Hematopoietic multipotent progenitor cell (in vitro differentiated cells): ENCODE measurements around the gene SLC28A3. TPM values are rescaled to one million over a fixed set of nuclear protein-coding genes. Genes with fewer than 3 reads are reported as not detected.

Source experiments
- DNase-seq, 3 donors: peaks; one replicate each; pipeline ENCODE4 v3.0.0-alpha.2; 2011 to 2015; ENCODE audit warnings: low read depth in 2 of 3, low spot score in 2 of 3
- total RNA-seq: library from RNA; depleted of rRNA; stranded (reverse); fragments of >200 nt; gene quantifications from one replicate; pipeline ENCODE4 v1.2.3, GENCODE V29; 2012

The SLC28A3 gene
- total RNA-seq, 1 donor: under 0.01 TPM

- DNase-seq: no peak
Observed at GRCh38 chr9:84251921-84252320, 88.6 kb downstream of the SLC28A3 start.

DNA sequence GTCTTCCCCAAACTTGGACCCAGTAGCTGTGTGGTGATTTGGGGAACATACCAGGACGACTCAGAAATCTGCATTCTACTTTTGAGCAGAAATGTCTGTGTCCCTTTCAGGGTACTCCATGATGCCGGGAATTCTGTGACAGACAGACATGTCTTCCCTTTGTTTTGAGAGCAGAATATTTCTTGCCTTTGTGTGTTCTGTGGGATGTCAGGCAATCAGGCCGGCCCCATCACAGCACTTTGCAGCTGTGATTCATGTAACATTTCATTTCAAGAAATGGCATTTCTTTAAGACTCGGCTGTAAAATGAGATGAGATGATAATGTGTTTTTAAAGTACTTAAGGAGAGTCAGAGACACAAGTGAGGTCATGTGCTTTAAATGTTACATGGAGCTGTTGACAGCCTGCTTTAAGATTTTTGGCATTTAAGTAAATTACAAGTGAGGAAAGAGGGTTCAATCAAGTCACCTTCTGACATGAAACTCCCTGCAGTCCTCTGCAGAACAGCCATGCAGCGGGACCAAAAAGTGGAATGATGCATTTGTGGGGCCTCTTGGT is 98.7 kb downstream of the SLC28A3 start:
- DNase-seq: no peak

- DNase-seq: no peak
Observed at GRCh38 chr9:84239343-84239742, 101.2 kb downstream of the SLC28A3 start.

DNA sequence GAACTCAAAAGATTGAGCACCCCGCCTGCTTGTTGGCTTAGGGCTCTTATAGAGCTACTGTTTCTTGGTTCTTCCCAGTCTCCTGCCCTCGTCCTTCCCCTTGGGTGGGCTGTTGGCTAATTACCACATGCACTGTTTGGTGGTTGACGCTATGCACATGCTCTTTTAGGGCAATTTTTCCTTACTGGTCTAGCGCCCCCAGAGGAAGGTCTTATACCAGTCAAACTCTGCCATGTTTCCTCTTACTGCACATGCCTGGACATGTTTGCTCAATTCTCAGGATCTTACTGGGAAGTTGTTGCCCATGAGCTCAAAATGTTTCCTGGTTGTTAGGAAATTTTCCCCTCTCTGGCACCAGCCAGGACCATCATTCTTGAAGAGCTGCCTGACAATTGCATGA is 101.9 kb downstream of the SLC28A3 start:
- DNase-seq: no peak

GRCh38 chr9:84235511-84235910 is 105.0 kb downstream of the SLC28A3 start:
- DNase-seq: no peak

- no peak for DNase-seq
Observed at GRCh38 chr9:84230355-84231145, 110.0 kb downstream of the SLC28A3 start.

DNA sequence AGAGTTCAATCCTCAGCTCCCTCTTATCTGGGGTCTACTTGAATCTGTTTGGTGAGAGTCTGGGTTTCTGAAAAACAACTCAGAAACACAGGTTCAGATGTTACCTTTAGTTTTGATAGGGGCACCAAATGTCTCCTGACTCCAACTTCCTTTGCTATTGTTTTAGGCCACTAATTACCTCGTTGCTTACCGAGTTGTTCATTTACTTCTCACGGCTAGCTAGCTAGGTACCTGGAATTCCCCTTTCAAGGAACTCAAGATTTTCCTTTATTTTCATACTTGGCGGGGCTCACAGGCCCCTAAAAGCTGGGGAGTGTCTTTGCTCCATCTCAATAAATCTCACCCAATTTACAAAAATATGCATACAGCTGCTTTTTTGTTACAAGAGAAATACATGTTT is 111.4 kb downstream of the SLC28A3 start:
- no peak for DNase-seq

DNA sequence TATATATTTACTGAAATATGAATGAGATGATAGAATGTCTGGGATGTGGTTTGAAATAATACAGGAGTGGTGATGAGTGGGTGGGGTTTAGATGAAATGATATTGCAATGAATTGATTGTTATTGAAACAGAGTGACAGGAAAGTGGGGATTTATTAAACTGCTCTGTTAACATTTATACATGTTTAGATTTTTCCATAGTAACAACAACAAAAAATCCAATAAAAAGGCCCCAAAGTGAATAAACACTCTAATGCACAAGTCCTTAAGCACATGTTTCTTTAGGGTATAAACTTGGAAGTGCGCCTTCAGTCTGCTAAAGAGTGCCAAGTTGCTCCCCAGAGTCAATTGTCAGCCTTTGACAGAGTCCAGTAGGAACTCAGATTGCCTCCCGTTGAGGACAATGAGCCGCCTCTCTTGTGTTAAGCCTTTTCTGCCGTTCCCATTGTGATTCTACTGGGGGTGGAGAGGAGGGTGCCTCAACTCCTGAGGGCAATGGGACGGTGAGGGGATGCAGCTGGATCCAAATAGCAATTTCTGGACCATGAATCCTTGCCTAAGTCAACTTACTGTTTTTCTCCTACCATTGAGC is 112.3 kb downstream of the SLC28A3 start:
- DNase-seq: no peak

GRCh38 chr9:84226126-84226525 is 114.4 kb downstream of the SLC28A3 start:
- no peak for DNase-seq
